NOMO-1 treated with DMSO at 0.1 percent for 48 hours (cell line): ENCODE measurements around the gene ARAP1.

ENCODE experiments used
- DNase-seq: peaks from one replicate; lab custom pipeline; 2025; ENCODE audit not compliant: unreplicated experiment; lab: John Stamatoyannopoulos, UW

ARAP1 gene

GRCh38 chr11:72705442-72706365 is 46.5 kb downstream of the ARAP1 start:
- no peak for DNase-seq

GRCh38 chr11:72704783-72705265 is 47.4 kb downstream of the ARAP1 start:
- no peak for DNase-seq

- DNase-seq, result no peak
These were observed 48.0 kb downstream of the ARAP1 start for GRCh38 chr11:72704028-72704782.

DNA sequence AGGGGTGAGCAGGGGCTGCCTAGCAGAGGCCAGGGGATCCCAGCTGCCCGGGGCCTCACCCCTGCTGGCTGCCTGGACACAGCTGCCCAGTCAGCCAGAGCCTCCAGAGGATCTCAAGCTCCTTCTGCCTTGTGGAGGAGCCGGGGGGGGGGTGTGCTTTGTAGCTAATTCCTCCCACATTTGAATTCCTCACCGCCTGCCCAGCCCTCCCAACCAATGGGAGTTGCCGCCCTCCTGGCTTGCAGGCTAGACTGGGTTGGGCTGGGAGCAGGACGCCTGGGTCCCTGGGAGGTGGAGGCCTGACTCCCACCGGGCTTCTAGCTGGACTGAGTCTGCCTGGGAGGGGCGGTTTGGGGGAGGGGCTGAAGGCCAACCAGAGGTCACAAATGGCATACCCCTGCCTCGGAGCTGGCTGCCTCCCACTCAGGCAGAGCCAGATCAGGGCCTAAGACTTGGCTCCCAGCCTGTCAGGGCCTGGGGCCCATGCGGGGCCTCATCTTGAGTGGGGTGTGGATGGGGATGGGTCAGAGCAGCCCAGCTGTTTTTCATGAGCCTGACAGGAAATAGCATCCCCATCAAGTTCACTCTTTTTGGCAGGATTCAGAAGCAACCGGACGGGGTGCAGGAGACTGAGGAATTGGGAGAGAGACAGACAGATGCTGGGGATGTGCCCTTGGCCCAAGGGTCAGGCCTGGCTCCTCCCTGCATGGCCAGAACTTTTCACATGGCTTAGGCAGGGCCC is 48.8 kb downstream of the ARAP1 start:
- no peak for DNase-seq

DNA sequence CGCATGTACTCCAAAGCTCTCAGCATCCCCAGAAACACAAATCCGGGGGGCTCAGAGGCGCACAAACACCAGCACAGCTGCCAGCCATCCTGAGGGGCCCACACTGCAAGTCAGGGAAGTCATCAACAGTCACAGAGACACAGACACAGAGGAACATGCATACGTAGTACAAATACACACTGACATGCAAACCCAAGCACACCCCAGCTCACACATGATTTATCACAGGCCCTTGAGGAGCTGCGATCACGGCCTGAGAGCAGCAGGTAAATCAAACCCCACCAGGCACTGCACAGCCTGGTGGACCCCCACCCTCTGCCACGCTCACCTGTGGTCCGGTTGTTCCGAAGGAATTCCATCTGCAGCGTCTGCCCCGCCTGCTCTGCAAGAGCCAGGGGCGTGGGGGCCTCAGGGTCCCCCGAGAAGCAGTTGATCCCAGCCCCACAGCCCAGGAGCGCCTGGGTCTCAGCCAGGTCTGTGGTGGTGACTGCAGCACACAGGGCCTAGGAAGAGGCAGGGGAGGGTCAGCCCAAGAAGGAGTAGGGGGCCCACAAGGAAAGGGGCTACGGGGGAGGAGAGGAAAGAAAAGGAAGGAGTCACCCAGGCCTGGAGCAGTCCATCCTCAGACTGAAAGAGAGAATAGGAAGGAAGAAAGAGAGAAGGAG is 49.5 kb downstream of the ARAP1 start:
- DNase-seq, result no peak

DNA sequence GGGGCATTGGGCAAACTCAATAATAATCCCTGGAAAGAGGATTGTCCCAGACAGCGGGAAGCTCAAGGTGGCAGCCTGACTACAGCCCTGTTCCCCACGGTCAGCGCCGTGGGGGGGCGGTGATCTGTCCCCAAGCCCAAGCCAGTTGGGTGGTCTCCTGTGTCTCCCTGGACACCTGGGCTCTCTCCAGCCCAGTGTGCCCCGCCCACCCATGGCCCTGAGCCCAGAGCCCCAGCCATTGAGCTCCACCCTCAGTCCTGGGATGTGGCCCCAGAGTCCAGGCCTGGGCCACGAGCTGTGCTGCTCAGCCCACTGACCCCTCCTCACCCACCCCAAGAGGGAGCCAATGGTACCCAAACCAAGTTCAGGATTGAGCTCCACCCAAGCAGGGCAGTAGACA is 50.1 kb downstream of the ARAP1 start:
- DNase-seq, result no peak

GRCh38 chr11:72701466-72701865 is 50.7 kb downstream of the ARAP1 start:
- no peak for DNase-seq

- DNase-seq, result no peak
These were observed 52.1 kb downstream of the ARAP1 start for GRCh38 chr11:72700146-72700545.

- no peak for DNase-seq
These were observed 54.4 kb downstream of the ARAP1 start for GRCh38 chr11:72697814-72698213.

DNA sequence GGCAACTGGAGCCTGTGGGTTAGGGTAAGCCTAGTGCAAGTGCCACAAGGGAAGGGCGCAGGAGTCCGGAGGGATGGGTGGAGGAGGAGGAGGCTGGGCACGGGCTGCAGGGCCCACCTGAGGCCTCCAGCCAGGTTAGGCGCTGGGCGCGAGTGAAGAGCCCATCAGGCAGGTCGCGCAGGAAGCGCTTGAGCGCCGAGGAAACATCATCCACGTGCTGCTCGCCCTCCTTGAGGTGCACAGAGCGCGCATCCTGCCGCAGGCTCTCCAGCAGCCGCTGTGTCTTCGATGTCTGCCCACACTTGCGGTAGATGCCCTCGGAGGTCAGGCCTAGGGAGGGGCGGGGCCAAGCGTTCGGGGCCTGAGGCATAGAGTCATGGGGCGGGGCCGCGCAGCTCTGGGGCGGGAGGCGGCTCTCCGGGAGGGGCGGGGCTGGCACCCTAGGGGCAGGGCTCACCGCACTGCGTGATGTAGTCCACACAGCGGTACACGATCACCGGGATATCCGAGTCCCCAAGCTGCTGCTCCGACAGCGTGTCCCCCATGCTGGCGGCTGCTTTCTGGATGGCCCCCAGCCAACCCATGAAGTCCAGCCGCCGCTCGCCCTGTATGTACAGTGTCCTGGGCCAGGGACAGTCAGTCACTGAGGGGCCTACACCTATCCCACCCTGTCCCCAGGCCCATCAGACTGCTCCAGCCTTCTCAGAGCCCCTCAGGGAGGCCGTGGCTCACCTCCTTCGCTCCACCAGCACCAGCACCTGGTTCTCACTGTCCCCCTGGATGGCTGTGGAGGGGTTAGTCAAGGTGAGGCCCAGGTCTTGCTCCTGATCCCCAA is 55.1 kb downstream of the ARAP1 start:
- no peak for DNase-seq

DNA sequence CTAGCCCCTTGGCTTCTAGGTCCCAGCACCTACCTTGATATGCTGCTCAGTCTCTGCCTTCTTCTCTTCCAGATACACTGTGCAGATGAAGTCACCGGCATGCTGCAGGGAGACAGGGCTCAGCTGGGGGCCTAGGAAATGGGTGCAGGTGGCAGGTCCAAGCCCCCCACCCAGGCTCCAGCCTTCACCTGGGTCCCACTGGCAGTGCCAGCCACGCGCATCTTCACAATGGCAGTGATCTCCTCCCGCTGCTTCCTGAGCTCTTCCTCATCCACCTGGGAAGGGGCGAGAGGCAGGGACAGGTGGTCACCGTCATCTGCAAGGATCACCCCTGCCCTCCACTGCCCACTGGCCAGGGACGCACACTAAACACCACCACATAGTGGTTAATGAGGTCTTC is 56.9 kb downstream of the ARAP1 start:
- DNase-seq, result no peak

GRCh38 chr11:72693271-72693968 is 58.8 kb downstream of the ARAP1 start:
- DNase-seq, result no peak

DNA sequence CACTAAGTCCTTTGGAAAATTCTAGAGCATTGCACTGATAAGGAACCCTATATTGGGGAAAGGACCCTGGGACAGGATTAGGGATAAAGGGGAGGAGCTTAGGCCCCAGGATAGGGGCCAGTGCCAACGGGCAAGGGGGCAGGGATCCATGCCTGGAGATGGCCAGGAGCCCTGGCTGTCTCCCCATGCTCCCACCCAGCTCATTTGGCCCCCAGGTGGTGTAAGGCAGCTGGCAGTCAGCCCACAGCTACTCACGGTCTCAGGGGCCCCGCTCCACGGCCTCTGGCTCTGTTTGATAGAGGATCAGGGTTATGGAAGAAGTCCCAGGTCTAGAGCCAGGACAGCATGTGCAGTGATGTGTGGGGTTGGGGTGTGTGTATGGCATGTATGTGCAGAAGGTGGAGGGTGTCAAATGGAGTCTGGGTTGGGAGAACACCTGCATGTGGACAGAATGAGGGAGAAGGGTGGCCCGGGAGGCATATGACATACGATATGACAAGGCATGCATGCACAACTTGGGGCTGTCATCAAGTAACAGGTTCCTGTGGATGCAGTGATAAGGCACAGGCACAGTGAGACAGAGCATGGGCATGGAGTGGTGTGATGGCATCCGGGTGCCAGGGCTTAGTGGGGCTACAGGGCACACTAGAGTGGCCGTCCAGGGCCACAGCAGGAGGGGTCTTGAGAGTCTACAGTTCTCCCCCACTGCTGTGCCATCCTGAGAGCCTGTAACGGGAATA is 59.5 kb downstream of the ARAP1 start:
- DNase-seq, result no peak

DNA sequence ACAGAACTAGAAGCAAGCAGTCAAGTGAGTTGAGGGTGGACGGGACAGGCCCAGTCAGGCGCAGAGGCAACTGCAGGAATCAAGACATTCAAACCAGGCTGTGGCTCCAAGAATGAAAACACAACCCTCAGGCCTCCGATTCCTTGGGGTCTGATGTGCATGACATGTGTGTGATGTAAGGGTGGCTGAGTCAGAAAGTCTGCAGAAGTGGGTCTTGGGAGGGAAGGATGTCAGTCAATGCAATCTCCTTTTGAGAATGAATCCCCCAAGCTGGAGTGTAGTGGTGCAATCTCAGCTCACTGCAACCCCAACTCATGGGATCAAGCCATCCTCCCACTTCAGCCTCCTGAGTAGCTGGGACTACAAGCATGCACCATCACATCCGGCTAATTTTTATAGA is 62.0 kb downstream of the ARAP1 start:
- DNase-seq, result no peak

GRCh38 chr11:72688929-72689328 is 63.3 kb downstream of the ARAP1 start:
- no peak for DNase-seq

DNA sequence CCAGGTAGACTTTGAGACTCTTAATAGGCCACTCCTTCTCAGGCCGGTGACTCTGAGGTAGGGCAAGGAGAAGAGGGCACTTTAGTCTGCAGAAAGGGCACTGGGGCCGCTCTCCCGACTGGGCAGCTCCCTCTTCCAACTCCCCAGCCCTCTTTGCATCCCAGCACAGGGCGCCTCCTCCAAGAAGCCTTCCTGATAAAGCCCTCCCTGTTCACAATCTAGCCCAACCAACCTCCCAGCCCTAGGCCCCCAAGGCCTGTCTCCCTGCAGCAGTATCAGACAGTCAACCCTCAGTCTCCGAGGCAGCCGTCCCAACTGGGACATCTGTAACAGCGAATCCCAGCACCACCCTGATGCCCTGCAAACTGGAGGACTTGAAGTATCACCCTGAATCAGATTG is 63.7 kb downstream of the ARAP1 start:
- DNase-seq, result no peak

- DNase-seq, result no peak
These were observed 64.9 kb downstream of the ARAP1 start for GRCh38 chr11:72687326-72687725.

- no peak for DNase-seq
These were observed 65.5 kb downstream of the ARAP1 start for GRCh38 chr11:72686639-72687220.
